Anterior cingulate cortex (tissue), 58 donors: ENCODE results near the gene OR4D1.

Experiments
- DNase-seq, 58 donors: peaks; one replicate each; lab custom pipeline; 2025; lab: John Stamatoyannopoulos, UW

The OR4D1 gene

DNA sequence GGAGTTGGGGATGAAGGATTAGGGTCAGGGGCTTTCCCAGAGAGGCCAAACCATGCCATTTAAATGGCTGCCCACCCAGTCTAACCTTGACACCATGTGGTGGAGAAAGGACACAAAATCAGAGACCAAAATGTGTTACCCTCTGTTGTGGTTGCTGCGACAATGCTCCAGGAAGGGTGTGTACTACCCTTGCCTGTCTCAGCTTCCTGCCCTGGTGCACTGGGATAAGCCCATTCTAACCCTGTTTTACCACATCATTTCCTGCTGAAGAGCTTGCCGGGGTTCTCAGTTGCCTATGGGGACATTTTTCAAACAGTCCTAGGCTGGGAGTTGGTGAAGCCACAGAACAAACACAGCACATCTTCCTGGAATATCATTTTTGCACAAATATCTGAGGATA, 4.9 kb downstream of the OR4D1 start:
- no peak for DNase-seq

GRCh38 chr17:58153671-58154070, 5.5 kb downstream of the OR4D1 start:
- DNase-seq = no peak

DNA sequence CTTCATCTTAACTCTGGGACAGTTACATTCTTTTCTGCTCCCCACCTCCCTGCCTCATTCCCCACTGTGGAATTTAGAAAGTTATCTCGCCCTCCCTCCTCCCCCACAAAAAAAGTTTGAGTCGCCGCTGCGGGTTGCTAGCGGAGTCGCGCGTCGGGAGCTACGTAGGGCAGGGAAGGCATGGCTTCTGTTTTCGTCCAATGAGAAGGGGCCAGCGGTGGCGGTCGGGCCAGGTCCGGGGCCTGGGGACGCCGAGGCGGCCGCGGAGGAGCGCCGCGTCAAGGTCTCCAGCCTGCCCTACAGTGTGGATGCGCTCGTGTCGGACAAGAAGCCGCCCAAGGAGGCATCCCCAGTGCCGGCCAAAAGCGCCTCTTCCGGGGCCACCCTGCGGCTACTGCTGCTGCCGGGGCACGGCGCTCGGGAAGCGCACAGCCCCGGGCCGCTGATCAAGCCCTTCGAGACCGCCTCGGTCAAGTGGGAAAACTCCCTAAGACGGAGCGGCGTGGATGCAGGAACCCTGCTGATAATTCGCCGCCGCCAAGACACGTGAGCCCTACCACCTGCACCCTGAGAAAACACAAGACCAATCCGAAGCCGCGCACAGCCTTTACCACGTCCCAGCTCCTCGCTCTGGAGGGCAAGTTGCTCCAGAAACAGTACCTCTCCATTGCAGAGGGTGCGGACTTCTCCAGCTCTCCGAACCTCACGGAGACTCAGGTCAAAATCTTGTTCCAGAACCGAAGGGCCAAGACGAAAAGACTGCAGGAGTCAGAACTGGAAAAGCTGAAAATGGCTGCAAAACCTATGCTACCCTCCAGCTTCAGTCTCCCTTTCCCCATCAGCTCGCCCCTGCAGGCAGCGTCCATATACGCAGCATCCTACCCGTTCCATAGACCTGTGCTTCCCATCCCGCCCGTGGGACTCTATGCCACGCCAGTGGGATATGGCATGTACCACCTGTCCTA, 8.9 kb downstream of the OR4D1 start:
- DNase-seq = peak in 27 of 58 donors; percentile 2 to 61 (median 13)

- no peak for DNase-seq
These were observed 10.0 kb downstream of the OR4D1 start for GRCh38 chr17:58158181-58158580.

DNA sequence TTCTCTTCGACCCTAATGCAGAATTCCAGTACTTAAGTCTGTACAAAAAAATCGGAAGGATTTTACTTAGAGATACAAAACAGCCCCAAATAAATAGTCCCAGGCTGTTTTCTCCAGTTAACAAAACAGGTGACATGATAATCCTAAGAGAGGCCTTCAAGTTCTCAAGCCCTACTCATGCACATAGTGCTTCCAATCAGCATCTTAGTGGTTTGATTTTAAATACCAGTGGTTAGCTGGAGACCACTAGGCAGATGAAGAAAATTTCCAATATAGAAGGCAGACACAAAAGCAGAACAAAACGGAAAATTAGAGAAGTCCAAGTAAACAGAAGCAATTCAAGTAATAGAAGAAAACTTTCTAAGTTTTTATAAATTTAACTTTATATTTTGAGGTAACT, 13.4 kb downstream of the OR4D1 start:
- DNase-seq = no peak

GRCh38 chr17:58165981-58166380, 17.8 kb downstream of the OR4D1 start:
- DNase-seq = no peak

DNA sequence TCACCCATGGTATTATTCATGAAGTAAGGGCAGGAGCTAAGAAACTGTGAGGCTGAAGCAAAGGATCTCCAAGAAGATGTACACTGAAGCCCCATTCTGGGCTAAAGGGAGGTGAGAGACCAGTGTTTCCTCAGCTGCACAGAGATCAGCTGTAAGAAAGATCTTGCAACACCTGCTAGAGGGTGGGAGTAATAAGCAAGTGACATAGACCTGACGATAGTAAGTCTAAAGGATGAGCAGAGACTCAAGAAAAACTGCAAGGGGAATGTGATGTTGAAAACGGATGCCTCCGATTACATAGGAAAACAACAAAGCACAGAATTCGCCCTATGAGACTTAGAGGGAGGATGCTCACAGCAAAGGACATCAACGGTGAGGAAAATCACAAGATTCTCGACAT, 18.5 kb downstream of the OR4D1 start, which contains the start of gene OR4D2:
Gene OR4D2, plus strand, starts transcription at position 301 of the 400 bp plus-strand sequence. CDS start 2,674 bp downstream, outside the sequence.
- DNase-seq = no peak

DNA sequence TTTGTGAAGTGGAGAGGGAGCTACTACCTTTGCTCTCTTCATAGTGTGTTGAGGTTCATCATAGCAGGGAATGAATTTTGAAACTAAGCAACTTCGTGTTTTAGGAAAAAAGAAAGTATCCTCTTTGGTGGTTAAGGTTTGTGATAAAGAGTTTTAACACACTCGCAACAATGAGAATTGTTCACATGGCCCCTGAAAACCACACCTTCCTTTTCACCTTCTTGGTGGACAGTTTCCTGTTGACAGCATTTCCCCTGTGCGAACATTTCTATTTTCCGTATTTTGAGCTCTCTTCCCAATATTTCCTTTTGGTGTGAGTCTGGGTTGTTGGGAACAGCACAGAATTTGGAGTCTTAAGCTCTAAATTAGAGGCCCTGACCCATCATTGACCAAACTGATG, 22.4 kb downstream of the OR4D1 start:
- no peak for DNase-seq

- DNase-seq = no peak
These were observed 24.3 kb downstream of the OR4D1 start for GRCh38 chr17:58172369-58173071.

DNA sequence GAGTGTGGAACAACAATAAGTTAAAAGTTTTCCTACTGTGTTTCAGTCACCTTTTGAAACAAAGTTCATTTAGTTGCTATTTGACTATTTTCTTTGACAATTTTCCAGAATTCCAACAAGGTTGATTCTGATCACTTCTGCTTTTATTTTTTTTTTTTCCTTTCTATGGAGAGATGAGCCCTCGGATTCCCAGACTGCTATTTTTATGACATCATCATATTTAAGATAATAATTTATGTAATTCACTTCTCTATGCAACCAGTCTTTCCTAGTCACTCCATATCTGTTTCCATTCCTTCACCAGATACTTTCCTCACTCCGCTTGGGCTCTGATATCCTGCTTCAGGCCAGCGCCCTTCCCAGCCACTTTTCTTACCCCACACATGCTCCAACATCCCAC, 26.7 kb downstream of the OR4D1 start:
- DNase-seq = no peak

- DNase-seq = no peak
These were observed 28.0 kb downstream of the OR4D1 start for GRCh38 chr17:58176200-58176599.

DNA sequence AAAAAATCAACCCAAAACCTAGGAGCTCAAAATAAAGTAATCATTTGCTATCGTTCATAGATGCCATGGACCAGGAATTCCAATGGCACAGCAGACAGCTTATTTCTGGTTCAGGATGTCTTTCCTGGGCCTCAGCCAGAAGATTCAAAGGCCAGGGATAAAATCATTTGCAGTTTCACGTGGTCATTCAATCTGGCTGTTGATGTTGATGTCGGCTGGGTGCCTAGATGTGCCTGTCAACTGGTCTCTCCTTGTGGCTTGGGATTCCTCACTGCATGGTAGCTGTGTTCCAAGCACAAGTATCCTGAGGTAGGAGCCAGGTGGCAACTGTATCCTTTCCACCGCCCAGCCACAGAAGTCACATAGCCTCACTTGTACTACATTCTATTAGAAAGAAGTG, 33.6 kb downstream of the OR4D1 start:
- no peak for DNase-seq

DNA sequence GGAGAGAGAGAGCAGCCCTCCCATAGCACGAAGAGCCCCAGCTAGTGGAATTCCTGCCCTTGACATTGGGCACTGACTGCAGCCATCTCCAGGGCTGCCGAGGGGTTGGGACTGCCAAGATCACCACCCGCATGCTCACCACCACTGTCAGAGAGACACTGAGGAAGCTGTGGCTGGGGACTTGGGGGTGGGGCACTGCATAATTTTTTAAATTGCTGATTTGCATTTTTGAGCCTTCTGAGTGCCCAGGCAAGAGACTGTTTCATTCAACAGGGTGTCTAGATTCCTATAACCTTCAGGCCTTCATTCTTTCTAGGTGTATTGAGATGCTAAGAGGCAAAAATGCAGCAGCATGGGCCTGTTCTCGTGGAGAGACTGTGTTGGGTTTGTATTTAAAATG, 35.3 kb downstream of the OR4D1 start:
- DNase-seq = no peak

- DNase-seq = no peak
These were observed 36.3 kb downstream of the OR4D1 start for GRCh38 chr17:58184308-58184985.

DNA sequence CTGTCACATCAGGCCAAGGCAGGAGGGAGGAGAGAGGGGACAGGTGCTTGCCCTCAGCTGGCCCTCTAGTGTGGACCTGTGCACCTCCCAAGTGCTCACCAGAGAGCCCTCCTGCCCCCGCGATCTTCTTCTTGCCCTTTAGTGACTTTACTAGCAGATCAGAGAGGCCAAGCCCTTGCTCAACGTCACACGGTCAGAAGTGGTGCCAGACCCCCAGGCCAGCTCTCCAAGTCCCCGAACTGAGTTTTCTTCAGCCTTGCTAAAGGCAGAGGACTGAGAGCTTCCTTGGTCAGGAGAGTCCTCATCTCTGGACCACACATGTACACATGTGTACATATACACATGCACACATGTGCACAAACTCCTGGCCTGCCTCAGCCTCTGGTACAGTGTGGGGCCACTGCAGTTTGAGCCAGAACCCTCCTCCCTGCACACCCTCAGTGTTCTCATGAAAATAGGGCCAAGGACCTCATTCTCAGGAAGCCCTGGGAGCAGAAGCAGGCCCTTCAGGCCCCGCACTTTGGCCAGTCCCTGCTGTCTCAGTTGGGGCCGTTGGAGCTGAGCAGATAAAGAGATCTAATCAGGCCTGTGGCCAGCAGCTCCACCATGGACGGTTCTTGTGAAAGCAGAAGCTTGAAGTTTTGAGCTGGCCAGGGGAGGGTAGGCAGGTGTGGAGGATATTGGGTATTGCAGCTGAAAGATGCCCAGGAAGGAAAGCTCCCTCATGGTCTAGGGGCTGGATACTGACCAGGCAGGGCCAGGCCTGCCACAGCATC, 37.0 kb downstream of the OR4D1 start:
- DNase-seq = no peak

GRCh38 chr17:58186591-58186990, 38.4 kb downstream of the OR4D1 start:
- DNase-seq = no peak

DNA sequence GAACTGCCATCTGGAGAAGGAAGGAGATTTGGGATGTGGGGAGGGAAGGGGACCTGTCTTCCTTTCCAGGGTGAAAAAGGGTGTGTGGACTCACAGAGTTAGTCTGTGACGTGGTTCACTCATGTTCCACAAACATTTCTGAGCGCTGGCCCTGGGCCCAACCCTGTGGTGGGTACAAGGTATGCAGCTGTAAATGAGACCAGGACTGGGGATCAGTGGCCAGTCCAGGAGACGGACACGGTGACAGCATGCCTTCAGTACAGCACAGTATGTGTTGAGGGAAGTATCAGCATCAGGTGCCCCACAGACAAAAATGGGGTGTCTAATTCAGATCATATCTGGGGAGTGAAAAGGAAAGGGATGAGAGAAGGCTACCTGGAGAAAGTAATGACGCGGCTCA, 38.9 kb downstream of the OR4D1 start:
- DNase-seq = no peak

GRCh38 chr17:58187675-58188074, 39.5 kb downstream of the OR4D1 start:
- no peak for DNase-seq

- peak in 20 of 58 donors; percentile 3 to 49 (median 8) for DNase-seq
These were observed 41.4 kb downstream of the OR4D1 start for GRCh38 chr17:58189436-58190146.
